KOPT-K1 (cell line): Measurements from ENCODE around the gene FAM83F.

ENCODE experiments used
- H3K27ac ChIP-seq: fragments of 200-600 bp; sonication (generic); 2 replicates; pipeline ENCODE4 v1.5.1; 2016; ENCODE audit warnings: antibody characterized with exemption, mild to moderate bottlenecking, low read depth, low read length; ENCODE audit not compliant: poor library complexity, severe bottlenecking
- H3K36me3 ChIP-seq: fragments of 200-600 bp; sonication (generic); 2 replicates; pipeline ENCODE4 v1.5.1; 2017; ENCODE audit warnings: antibody characterized with exemption, mild to moderate bottlenecking, low read length, moderate library complexity; ENCODE audit not compliant: insufficient read depth
- H3K9me3 ChIP-seq: fragments of 200-600 bp; sonication (generic); 2 replicates; pipeline ENCODE4 v1.5.1; 2017; ENCODE audit warnings: antibody characterized with exemption, low read length, mild to moderate bottlenecking; ENCODE audit not compliant: insufficient read depth, poor library complexity, severe bottlenecking

The FAM83F gene

DNA sequence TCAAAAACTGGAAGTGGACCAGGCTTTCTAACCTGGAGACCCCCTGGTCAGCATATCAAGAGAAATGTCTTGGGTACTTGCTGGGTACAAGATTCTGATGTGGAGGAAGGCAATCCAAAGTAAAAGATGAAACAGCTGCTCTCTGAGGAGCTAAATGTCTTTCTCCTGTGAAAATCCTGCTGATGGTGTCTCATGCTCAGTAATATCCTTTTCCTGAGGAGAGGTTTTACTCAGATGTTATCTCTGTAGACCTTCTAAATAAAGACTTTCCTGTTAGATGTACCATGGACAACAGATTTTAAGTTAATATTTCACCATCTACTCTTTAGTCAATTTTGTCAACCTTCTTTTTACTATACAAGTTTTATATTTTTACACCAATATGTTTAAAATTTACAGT, 62.9 kb downstream of the FAM83F start:
- Histone ChIP-seq H3K27ac (peak overlapping the region; percentile 82), H3K9me3 (no peaks in the 10 kb centered on the region)

DNA sequence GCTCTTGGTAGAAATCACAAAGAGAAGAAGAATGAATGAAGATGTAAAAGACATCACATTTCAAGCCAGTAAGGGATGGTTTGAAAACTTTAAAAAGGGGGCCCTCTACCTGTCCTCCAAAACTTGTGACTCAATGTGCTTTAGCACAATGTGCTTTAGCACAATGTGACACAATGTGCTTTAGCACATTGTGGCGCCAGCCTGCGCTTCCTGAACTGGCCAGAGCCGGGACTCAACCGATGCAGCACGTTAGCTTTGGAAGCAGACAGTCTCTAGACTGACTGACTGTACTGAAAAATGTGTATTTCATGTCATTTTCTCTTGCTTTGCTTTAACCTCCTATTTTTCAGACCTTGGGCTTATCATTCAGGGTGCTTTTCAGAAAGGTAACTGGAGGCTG, 63.5 kb downstream of the FAM83F start:
- peak overlapping the region; percentile 82 for H3K27ac ChIP-seq
- no peaks in the 10 kb centered on the region for H3K36me3 ChIP-seq
- H3K9me3 ChIP-seq: no peaks in the 10 kb centered on the region

More for the DNA sequence above, 62.9 kb downstream of the FAM83F start:
- H3K36me3 ChIP-seq: no peaks in the 10 kb centered on the region

DNA sequence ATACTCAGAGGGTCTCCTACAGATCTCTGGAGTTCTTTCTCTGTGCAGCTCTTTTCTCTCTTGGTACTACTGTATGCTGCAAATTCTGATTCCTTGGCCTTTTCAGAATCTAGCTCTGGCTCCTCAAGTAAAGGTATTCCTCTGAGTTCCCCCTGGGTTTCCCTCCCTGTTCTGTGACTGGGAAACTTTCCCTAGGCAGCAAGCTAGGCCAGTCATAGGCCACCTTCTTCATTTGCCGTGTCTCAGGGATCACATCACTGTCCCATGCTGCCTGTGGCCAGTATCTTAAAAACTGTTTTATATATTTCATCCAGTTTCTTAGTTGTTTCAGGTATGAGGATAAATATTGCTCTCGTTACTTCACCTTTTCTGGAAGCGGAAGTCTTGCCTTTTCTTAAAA, 71.2 kb downstream of the FAM83F start:
- Histone ChIP-seq H3K27ac (no peak overlapping the region), H3K36me3 (no peaks in the 10 kb centered on the region)

DNA sequence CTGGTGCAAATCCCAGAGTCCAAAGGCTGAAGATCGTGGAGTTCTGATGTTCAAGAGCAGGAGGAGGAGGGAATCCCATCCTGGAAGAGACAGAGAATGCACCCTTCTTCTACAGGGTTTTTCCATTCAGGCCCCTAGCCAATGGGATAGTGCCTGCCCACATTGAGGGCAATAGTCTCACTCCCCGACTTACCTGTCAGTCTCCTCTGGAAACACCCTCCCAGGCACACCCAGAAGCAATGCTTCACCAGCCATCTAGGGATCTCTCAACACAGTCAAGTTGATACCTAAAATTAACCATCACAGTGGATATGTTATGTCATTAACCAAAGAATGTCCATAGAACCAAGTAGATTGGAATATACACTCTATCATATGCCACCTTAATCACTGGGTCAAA, 72.9 kb downstream of the FAM83F start:
- no peak overlapping the region for H3K27ac ChIP-seq
- no peaks in the 10 kb centered on the region for H3K9me3 ChIP-seq
- H3K36me3 ChIP-seq: no peaks in the 10 kb centered on the region

More for the DNA sequence above, 71.2 kb downstream of the FAM83F start:
- H3K9me3 ChIP-seq: no peaks in the 10 kb centered on the region

DNA sequence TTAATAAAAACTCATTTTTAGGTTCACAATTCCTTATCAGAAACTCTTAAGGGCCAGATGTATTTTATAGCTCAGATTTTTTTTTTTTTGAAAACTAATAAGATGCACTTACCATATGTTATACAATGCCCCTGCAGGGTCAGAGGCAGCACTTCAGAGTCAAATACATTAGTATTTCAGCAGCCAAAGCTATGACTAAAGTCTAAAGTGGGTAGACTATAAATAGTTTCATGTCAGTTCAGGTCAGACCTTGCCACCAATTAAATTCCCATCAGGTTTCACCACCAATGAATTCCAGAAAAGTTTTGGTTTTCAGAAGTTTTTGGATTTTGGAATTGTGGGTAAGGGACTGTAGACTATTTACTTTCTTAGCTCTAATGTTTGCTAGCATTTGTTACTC, 75.9 kb downstream of the FAM83F start:
- no peaks in the 10 kb centered on the region for H3K9me3 ChIP-seq
- H3K36me3 ChIP-seq: no peaks in the 10 kb centered on the region
- H3K27ac ChIP-seq: no peak overlapping the region

DNA sequence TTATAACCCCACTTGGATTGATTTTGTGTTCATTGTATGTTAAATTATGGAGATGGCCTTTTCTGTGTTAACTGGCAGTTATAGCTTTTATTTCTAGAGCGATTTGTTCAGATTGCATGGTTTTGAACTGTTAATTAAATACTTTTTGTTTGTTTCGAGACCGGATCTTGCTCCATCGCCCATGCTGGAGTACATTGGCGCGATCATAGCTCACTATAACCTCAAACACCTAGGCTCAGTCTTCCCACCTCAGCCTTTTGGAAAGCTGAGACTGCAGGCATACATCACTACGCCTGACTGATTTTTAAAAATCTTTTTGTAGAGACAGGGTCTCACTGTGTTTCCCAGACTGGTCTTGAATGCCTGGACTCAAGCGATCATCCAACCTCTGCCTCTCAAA, 77.0 kb downstream of the FAM83F start:
- Histone ChIP-seq H3K36me3 (no peaks in the 10 kb centered on the region), H3K9me3 (no peaks in the 10 kb centered on the region)

DNA sequence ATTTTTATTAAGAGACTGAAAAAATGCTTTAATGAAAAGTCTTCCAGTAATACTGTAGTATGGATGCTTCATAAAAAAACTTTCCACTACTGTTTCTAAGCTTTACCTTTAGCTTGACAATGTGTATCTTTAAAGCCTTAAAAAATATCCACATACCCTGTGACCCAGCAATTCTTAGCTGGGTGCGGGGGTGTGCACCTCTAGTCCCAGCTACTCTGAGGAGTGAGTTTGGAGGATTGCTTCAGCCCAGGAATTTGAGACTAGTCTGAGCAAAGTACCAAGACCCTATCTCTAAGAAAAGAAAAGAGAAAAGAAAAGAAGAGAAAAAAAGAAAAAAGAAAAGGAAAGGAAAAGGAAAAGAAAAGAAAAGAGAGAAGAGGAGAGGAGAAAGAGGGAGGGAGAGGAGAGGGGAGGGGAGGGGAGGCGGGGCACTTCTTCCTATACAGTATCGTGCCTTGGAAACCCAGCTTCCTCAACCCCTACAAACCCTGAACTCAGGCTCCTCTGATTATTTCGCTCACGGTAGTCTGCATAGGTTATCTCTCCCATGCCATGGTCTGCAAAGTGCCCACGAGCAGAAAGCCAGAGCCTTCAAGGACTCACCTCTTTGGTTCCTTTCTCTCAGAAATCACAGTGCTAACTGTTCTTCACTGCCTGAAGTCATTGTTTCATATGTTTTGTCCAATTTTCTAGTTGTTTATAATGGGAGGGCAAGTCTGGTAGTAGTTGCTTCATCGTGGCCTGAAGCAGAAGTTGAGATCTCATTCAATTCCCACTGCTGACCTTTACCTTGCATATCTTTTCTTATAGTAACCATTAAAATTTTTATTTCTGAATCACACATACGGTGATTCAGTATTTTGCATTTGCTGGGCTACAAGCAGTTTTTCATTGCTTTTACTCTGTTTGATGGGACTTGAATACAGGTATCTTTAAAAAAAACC, 82.2 kb downstream of the FAM83F start:
- Histone ChIP-seq H3K9me3 (no peaks in the 10 kb centered on the region), H3K27ac (no peak overlapping the region), H3K36me3 (no peaks in the 10 kb centered on the region)

More for the DNA sequence above, 77.0 kb downstream of the FAM83F start:
- no peak overlapping the region for H3K27ac ChIP-seq

DNA sequence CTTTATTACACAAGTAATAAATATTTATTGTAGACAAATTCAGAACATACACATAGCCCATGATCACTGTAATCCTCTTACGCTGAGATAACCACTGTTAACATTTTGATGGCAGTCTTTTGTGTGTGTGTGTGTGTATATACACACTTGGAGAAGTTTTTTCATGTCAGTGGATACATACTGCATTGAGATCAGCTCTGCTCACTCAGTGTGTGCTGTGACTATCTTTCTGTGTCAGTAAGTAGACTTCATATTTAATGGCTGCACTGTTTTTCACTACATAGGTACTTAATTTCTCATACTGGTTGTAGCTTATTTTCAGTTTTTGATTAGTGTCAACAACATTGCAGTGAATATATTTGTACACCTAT, 82.9 kb downstream of the FAM83F start:
- Histone ChIP-seq H3K27ac (no peak overlapping the region), H3K9me3 (no peaks in the 10 kb centered on the region), H3K36me3 (no peaks in the 10 kb centered on the region)

DNA sequence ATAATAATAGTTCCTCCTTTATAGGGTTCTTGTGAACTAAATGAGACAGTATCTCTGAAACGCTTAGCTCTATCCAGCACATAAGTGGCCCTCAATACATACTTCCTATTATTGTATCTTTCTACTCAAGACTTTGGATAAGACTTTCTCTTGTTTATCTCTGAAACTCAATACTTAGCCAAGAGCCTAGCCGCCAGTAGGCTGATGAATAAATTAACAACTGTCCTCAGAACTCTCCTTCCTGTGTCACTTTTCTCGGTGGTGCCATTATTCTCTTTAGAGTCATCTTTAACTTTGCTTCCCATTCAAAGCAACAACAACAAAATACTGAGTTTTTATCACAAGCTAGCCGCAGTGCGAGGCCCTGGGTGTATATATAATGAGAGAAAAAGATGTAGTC, 86.9 kb downstream of the FAM83F start:
- Histone ChIP-seq H3K27ac (no peak overlapping the region), H3K36me3 (no peaks in the 10 kb centered on the region), H3K9me3 (no peaks in the 10 kb centered on the region)

DNA sequence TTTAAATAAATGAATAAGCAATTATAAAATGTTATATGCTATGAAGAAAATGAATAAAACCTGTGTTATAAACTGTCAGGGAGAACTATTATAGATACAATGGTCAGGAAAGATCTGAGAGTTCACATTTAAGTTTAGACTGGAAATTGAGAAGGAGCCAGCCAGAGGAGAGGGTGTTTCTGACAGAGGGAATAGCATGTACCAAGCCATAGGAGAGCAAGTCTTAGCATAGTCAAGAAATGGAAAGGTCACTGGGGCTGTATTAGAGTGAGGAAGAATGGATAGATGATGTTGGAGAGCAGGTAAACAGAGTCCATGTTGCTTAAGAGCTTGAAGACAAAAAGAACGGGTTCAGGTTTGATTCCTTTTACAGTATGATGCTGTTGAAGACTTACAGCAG, 87.4 kb downstream of the FAM83F start:
- Histone ChIP-seq H3K36me3 (no peaks in the 10 kb centered on the region), H3K9me3 (no peaks in the 10 kb centered on the region), H3K27ac (no peak overlapping the region)

DNA sequence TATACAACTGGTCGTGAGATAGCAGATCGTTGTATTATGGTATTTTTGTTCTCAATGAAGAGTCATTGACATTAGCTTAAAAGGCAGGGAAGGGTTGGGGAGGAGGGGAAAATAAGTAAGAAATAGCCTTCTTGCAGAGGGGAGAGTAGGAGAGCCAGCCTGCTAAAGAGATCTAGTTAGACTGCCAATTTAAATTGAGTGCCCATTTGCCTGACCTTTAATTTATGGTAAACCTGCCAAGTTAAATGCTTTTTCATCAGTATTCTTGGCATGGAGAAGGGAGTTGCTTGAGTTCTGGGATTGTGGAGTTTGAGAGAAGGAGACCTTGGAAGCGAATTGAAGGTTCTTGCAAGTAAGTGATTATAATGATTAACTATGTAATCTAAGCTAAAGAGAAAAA, 89.0 kb downstream of the FAM83F start:
- H3K9me3 ChIP-seq: no peaks in the 10 kb centered on the region
- H3K27ac ChIP-seq: no peak overlapping the region
- no peaks in the 10 kb centered on the region for H3K36me3 ChIP-seq

DNA sequence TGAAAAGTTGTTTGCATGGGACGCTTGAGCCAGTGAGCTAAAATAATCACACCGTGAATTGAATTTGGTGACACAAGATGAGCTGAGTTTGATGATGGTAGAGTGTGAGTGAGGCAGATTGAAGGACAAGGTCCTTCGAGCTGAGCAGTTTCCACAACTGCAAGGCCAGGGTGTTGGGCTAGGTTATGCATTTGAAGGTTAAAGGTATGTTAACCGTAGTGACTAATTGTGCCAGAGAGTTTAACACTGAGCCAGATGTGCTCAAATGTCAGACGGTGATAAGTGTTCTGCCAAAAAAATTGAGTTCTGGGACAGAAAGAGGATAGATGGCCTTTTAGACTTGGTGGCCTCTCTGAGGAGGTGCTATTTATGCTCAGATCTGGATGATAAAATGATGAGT, 89.5 kb downstream of the FAM83F start:
- Histone ChIP-seq H3K36me3 (no peaks in the 10 kb centered on the region), H3K27ac (no peak overlapping the region), H3K9me3 (no peaks in the 10 kb centered on the region)

DNA sequence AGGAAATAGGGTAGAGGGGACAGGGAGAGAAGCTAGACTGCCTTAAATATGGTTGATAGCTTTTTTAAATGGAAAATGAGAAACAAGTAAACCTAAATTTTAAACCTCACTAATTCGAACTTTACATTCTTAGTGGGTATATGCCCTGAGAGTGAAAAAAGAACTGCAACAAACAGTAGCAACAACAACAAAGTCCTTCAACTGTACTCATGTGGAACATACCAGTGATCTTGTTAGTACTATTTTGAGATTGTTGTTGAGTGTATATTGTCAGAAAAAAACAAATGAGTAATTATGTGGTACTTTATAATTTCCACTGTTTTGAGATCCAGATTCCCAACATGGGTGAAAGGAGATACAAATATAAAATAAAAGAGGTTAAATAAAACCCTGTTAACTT, 94.1 kb downstream of the FAM83F start:
- Histone ChIP-seq H3K9me3 (no peaks in the 10 kb centered on the region), H3K27ac (no peak overlapping the region), H3K36me3 (no peaks in the 10 kb centered on the region)
